H9 (cell line): ENCODE results near the gene CAMTA1. TPM values are rescaled to one million over a fixed set of nuclear protein-coding genes. Genes with fewer than 3 reads are reported as not detected.

Experiments
- DNase-seq: peaks from one replicate; pipeline ENCODE4 v3.0.0-alpha.2; 2017
- H2AFZ ChIP-seq: one replicate; pipeline ENCODE4 v1.6.1; 2013; ENCODE audit warnings: mild to moderate bottlenecking, low read length, control low read depth, moderate library complexity
- H2AK5ac ChIP-seq: 2 replicates; pipeline ENCODE4 v1.6.1; 2013; ENCODE audit warnings: low read length, control low read depth, mixed read lengths; ENCODE audit not compliant: insufficient read length
- H2BK120ac ChIP-seq: one replicate; pipeline ENCODE4 v1.6.1; 2013; ENCODE audit warnings: low read depth, mild to moderate bottlenecking, low read length, control low read depth, inconsistent platforms; ENCODE audit not compliant: poor library complexity, severe bottlenecking
- H2BK12ac ChIP-seq: 2 replicates; pipeline ENCODE4 v1.6.1; 2013; ENCODE audit warnings: low read length, control low read depth, mixed read lengths, low read depth; ENCODE audit not compliant: insufficient read length
- H2BK15ac ChIP-seq: 2 replicates; pipeline ENCODE4 v1.6.1; 2013; ENCODE audit warnings: low read depth, low read length, control low read depth
- H2BK20ac ChIP-seq: one replicate; pipeline ENCODE4 v1.6.1; 2013; ENCODE audit warnings: low read depth, mild to moderate bottlenecking, low read length, control low read depth, inconsistent platforms; ENCODE audit not compliant: poor library complexity, severe bottlenecking
- H2BK5ac ChIP-seq: 2 replicates; pipeline ENCODE4 v1.6.1; 2013; ENCODE audit warnings: low read length, control low read depth, mixed read lengths; ENCODE audit not compliant: insufficient read length
- H3K14ac ChIP-seq: 2 replicates; pipeline ENCODE4 v1.6.1; 2013; ENCODE audit warnings: low read length, control low read depth; ENCODE audit not compliant: insufficient read depth
- H3K18ac ChIP-seq: 2 replicates; pipeline ENCODE4 v1.6.1; 2013; ENCODE audit warnings: low read depth, mild to moderate bottlenecking, mixed read lengths, low read length, control low read depth; ENCODE audit not compliant: insufficient read length
- H3K23ac ChIP-seq: 2 replicates; pipeline ENCODE4 v1.6.1; 2013; ENCODE audit warnings: low read length, control low read depth, mixed read lengths, low read depth; ENCODE audit not compliant: insufficient read length
- H3K23me2 ChIP-seq: 2 replicates; pipeline ENCODE4 v1.6.1; 2013; ENCODE audit warnings: low read depth, mild to moderate bottlenecking, mixed read lengths, low read length, control low read depth; ENCODE audit not compliant: insufficient read length, poor library complexity, severe bottlenecking
- H3K27ac ChIP-seq: 2 replicates; pipeline ENCODE4 v1.5.1; 2013; ENCODE audit warnings: low read length, control low read depth, mixed read lengths, low read depth; ENCODE audit not compliant: insufficient read length
- H3K27me3 ChIP-seq: 2 replicates; pipeline ENCODE4 v1.6.1; 2013; ENCODE audit warnings: low read length, control low read depth, inconsistent platforms; ENCODE audit not compliant: insufficient read depth
- H3K4ac ChIP-seq: 2 replicates; pipeline ENCODE4 v1.6.1; 2013; ENCODE audit warnings: low read depth, mild to moderate bottlenecking, control low read depth, inconsistent platforms, low read length, moderate library complexity
- H3K4me1 ChIP-seq: 2 replicates; pipeline ENCODE4 v1.6.1; 2013; ENCODE audit warnings: low read length, control low read depth, inconsistent platforms; ENCODE audit not compliant: insufficient read depth
- H3K4me2 ChIP-seq: 2 replicates; pipeline ENCODE4 v1.6.1; 2013; ENCODE audit warnings: low read length, control low read depth, mixed read lengths; ENCODE audit not compliant: insufficient read length, insufficient read depth
- H3K56ac ChIP-seq: 2 replicates; pipeline ENCODE4 v1.6.1; 2013; ENCODE audit warnings: low read depth, mild to moderate bottlenecking, mixed read lengths, low read length, control low read depth; ENCODE audit not compliant: insufficient read length
- H3K79me1 ChIP-seq: 2 replicates; pipeline ENCODE4 v1.6.1; 2013; ENCODE audit warnings: low read depth, mild to moderate bottlenecking, moderate library complexity, low read length, control low read depth, inconsistent platforms; ENCODE audit not compliant: insufficient read depth, poor library complexity, severe bottlenecking
- H3K79me2 ChIP-seq: 2 replicates; pipeline ENCODE4 v1.6.1; 2013; ENCODE audit warnings: low read length, control low read depth, inconsistent platforms; ENCODE audit not compliant: insufficient read depth
- H3K9ac ChIP-seq: 2 replicates; pipeline ENCODE4 v1.6.1; 2013; ENCODE audit warnings: low read length, control low read depth, mixed read lengths; ENCODE audit not compliant: insufficient read length; ENCODE audit errors: extremely low read depth
- H3K9me3 ChIP-seq: one replicate; pipeline ENCODE4 v1.6.1; 2013; ENCODE audit warnings: low read depth, low read length, inconsistent platforms; ENCODE audit not compliant: control insufficient read depth
- H3T11ph ChIP-seq: one replicate; pipeline ENCODE4 v1.6.1; 2013; ENCODE audit warnings: mild to moderate bottlenecking, low read length, control low read depth, inconsistent platforms
- H4K20me1 ChIP-seq: one replicate; pipeline ENCODE4 v1.6.1; 2013; ENCODE audit not compliant: control insufficient read depth, insufficient read length, insufficient read depth
- H4K5ac ChIP-seq: 2 replicates; pipeline ENCODE4 v1.6.1; 2013; ENCODE audit warnings: low read depth, mild to moderate bottlenecking, mixed read lengths, low read length, control low read depth; ENCODE audit not compliant: insufficient read length
- H4K8ac ChIP-seq: replicated peaks from 2 replicates; pipeline ENCODE4 v1.6.1; 2013; ENCODE audit warnings: low read length, control low read depth, mixed read lengths, low read depth; ENCODE audit not compliant: insufficient read length
- H4K91ac ChIP-seq: 2 replicates; pipeline ENCODE4 v1.6.1; 2013; ENCODE audit warnings: low read depth, mild to moderate bottlenecking, moderate library complexity, mixed read lengths, low read length, control low read depth; ENCODE audit not compliant: insufficient read length
- H3K27ac Mint-ChIP-seq, 3 experiments: 2 replicates in 2 of 3; 3 replicates in 1 of 3; pipeline ENCODE4 v1.8.0; 2020 to 2021; ENCODE audit warnings: mixed read lengths in 3 of 3, mild to moderate bottlenecking in 1 of 3, moderate library complexity in 1 of 3
- H3K27me3 Mint-ChIP-seq: 2 replicates; pipeline ENCODE4 v1.8.0; 2021; ENCODE audit warnings: low read depth, mild to moderate bottlenecking, moderate library complexity, mixed read lengths
- H3K36me3 Mint-ChIP-seq, 3 experiments: 2 replicates in 2 of 3; 3 replicates in 1 of 3; pipeline ENCODE4 v1.8.0; 2020 to 2021; ENCODE audit warnings: low read depth in 3 of 3, mixed read lengths in 3 of 3; ENCODE audit not compliant: insufficient read depth in 1 of 3
- H3K4me1 Mint-ChIP-seq, 2 experiments: 2 replicates each; pipeline ENCODE4 v1.8.0; 2020; ENCODE audit warnings: mixed read lengths in 2 of 2
- H3K4me3 Mint-ChIP-seq, 2 experiments: 2 replicates in 1 of 2; 3 replicates in 1 of 2; pipeline ENCODE4 v1.8.0; 2020 to 2021; ENCODE audit warnings: mild to moderate bottlenecking in 2 of 2, mixed read lengths in 2 of 2, moderate library complexity in 1 of 2
- H3K9me3 Mint-ChIP-seq, 2 experiments: 2 replicates in 1 of 2; 3 replicates in 1 of 2; pipeline ENCODE4 v1.8.0; 2020; ENCODE audit warnings: mild to moderate bottlenecking in 2 of 2, mixed read lengths in 2 of 2, moderate library complexity in 1 of 2
- WGBS: extraction: QIAGEN DNeasy Blood & Tissue Kit; methylation state at CpG from one replicate; pipeline ENCODE4 v1.1.7; 2013; ENCODE audit warnings: missing lambda C conversion rate, low lambda C conversion rate, mixed read lengths; ENCODE audit not compliant: insufficient read length; ENCODE audit errors: extremely low coverage; 5-methylcytosine and 5-hydroxymethylcytosine counted together
- total RNA-seq: library from RNA; stranded (reverse); gene quantifications from 2 replicates; pipeline ENCODE4 v1.2.1, GENCODE V29; 2021
- TF ChIP-seq, protein P1 (sequence below): fragments of 200-600 bp; sonication (generic); conservative IDR thresholded peaks from 3 replicates; pipeline ENCODE4 v1.8.0; 2021; ENCODE audit warnings: antibody characterized with exemption, mild to moderate bottlenecking

The CAMTA1 gene
- total RNA-seq, 1 experiment from 2014 or later: 115 TPM

GRCh38 chr1:7325254-7325653 lies 540.0 kb downstream of the CAMTA1 start:
- no peak overlapping the region for H2BK15ac ChIP-seq
- no peaks in the 10 kb centered on the region for H3K27me3 ChIP-seq
- no peak overlapping the region for H2AFZ ChIP-seq
- no peak overlapping the region for H3K4me2 ChIP-seq
- H3K4ac ChIP-seq: no peak overlapping the region
- Mint-ChIP-seq H3K9me3 (peaks cover 17 to 24% of the 10 kb centered on the region in 2 experiments), H3K36me3 (peaks cover 7 to 21% (median 9%) of the 10 kb centered on the region in 3 experiments; a peak in 6 of 7 replicates), H3K4me1 (no peaks in the 10 kb centered on the region), H3K4me3 (no peak overlapping the region), H3K27me3 (peaks cover 3% of the 10 kb centered on the region; the same call in 1 of the 2 replicates), H3K27ac (peak overlapping the region in 1 of 3 experiments; percentile 68; a peak in 2 of 7 replicates)
- H3K9me3 ChIP-seq: no peaks in the 10 kb centered on the region
- no peak overlapping the region for H2BK20ac ChIP-seq
- H3K79me1 ChIP-seq: no peaks in the 10 kb centered on the region
- H2BK5ac ChIP-seq: no peak overlapping the region
- no peak overlapping the region for H3K18ac ChIP-seq
- no peak overlapping the region for H4K8ac ChIP-seq
- H3K14ac ChIP-seq: no peak overlapping the region
- H2BK120ac ChIP-seq: no peak overlapping the region
- H4K91ac ChIP-seq: no peak overlapping the region
- H3K79me2 ChIP-seq: no peaks in the 10 kb centered on the region
- no peaks in the 10 kb centered on the region for H3K23me2 ChIP-seq
- no CpG with 5 or more reads among the region's 3 CpGs for WGBS
- H4K5ac ChIP-seq: no peak overlapping the region
- no peaks in the 10 kb centered on the region for H4K20me1 ChIP-seq
- no peaks in the 10 kb centered on the region for H3K4me1 ChIP-seq
- no peak overlapping the region for H3T11ph ChIP-seq
- H3K9ac ChIP-seq: no peak overlapping the region
- no peak overlapping the region for H2BK12ac ChIP-seq
- no peak overlapping the region for H3K56ac ChIP-seq
- DNase-seq: peak; percentile 5
- H2AK5ac ChIP-seq: no peak overlapping the region
- no peak overlapping the region for H3K27ac ChIP-seq
- no peak overlapping the region for H3K23ac ChIP-seq
- TF ChIP-seq, protein P1, sequence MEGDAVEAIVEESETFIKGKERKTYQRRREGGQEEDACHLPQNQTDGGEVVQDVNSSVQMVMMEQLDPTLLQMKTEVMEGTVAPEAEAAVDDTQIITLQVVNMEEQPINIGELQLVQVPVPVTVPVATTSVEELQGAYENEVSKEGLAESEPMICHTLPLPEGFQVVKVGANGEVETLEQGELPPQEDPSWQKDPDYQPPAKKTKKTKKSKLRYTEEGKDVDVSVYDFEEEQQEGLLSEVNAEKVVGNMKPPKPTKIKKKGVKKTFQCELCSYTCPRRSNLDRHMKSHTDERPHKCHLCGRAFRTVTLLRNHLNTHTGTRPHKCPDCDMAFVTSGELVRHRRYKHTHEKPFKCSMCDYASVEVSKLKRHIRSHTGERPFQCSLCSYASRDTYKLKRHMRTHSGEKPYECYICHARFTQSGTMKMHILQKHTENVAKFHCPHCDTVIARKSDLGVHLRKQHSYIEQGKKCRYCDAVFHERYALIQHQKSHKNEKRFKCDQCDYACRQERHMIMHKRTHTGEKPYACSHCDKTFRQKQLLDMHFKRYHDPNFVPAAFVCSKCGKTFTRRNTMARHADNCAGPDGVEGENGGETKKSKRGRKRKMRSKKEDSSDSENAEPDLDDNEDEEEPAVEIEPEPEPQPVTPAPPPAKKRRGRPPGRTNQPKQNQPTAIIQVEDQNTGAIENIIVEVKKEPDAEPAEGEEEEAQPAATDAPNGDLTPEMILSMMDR: no peak
